NB4 (cell line): ENCODE measurements around the gene HTR4.

ENCODE experiments used
- MYC ChIP-seq: IDR thresholded peaks from 2 replicates; pipeline ENCODE4 v1.6.1; 2011; ENCODE audit warnings: low read depth, low read length
- POLR2A ChIP-seq: IDR thresholded peaks from 2 replicates; pipeline ENCODE4 v1.6.1; 2011; ENCODE audit warnings: mild to moderate bottlenecking; ENCODE audit not compliant: insufficient read length; ENCODE audit errors: extremely low read depth
- TF ChIP-seq, protein P1 (sequence below): IDR thresholded peaks from one replicate; pipeline ENCODE4 v1.5.1; 2012; ENCODE audit warnings: low read depth, low read length
- TF ChIP-seq, protein P2 (sequence below): IDR thresholded peaks from 2 replicates; pipeline ENCODE4 v1.6.1; 2011; ENCODE audit warnings: low read depth, low read length

DNA sequence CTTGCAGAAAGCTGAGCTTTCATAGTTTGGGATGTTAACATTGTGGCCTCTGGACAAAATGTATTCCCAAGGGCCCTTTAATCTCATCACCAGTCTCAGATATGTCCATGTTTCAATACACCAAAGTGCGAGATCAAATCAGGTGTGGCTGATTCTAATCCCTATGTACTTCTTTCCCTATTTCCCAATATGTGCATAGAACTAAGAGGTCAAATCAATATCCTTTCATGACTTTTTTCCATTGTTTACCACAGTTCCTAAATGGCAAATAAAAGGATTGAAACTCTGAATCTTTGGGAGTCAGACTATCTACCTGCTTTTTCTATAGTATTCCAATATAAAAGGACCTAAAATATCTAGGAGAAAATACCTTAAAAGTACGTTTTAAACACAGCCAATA, 165.6 kb downstream of the HTR4 start:
- TF ChIP-seq, protein P1, sequence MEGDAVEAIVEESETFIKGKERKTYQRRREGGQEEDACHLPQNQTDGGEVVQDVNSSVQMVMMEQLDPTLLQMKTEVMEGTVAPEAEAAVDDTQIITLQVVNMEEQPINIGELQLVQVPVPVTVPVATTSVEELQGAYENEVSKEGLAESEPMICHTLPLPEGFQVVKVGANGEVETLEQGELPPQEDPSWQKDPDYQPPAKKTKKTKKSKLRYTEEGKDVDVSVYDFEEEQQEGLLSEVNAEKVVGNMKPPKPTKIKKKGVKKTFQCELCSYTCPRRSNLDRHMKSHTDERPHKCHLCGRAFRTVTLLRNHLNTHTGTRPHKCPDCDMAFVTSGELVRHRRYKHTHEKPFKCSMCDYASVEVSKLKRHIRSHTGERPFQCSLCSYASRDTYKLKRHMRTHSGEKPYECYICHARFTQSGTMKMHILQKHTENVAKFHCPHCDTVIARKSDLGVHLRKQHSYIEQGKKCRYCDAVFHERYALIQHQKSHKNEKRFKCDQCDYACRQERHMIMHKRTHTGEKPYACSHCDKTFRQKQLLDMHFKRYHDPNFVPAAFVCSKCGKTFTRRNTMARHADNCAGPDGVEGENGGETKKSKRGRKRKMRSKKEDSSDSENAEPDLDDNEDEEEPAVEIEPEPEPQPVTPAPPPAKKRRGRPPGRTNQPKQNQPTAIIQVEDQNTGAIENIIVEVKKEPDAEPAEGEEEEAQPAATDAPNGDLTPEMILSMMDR = no peak
- no peak for TF ChIP-seq POLR2A
- TF ChIP-seq, protein P2, sequence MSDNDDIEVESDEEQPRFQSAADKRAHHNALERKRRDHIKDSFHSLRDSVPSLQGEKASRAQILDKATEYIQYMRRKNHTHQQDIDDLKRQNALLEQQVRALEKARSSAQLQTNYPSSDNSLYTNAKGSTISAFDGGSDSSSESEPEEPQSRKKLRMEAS = no peak
- no peak for TF ChIP-seq MYC
